GM12874 (cell line): ENCODE results near the gene ZNF318.

Experiments used
- TF ChIP-seq, protein P1 (sequence below): IDR thresholded peaks from 2 replicates; pipeline ENCODE4 v1.5.1; 2011; ENCODE audit warnings: low read depth, mild to moderate bottlenecking, control low read depth, low read length, moderate library complexity; ENCODE audit not compliant: insufficient read depth

The ZNF318 gene

DNA sequence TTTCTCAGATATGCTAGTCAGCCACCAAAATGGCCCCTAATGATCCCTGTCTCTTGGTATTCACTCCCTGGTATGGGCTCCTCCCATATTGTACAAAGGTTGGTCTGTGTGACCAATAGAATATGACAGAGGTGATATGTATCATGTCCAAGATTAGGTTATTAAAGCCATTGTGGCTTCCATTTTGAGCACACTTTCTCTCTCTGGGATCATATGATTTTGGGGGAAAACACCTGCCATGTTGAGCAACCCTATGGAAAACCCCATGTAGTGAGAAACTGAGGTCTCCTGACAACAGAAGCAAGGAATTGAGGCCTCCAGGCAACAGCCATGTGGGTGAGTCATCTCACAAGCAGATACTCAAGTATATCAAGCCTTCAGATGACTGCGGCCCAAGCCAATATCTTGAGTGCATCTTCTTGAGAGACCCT lies 7.1 kb upstream of the ZNF318 start:
- TF ChIP-seq, protein P1, sequence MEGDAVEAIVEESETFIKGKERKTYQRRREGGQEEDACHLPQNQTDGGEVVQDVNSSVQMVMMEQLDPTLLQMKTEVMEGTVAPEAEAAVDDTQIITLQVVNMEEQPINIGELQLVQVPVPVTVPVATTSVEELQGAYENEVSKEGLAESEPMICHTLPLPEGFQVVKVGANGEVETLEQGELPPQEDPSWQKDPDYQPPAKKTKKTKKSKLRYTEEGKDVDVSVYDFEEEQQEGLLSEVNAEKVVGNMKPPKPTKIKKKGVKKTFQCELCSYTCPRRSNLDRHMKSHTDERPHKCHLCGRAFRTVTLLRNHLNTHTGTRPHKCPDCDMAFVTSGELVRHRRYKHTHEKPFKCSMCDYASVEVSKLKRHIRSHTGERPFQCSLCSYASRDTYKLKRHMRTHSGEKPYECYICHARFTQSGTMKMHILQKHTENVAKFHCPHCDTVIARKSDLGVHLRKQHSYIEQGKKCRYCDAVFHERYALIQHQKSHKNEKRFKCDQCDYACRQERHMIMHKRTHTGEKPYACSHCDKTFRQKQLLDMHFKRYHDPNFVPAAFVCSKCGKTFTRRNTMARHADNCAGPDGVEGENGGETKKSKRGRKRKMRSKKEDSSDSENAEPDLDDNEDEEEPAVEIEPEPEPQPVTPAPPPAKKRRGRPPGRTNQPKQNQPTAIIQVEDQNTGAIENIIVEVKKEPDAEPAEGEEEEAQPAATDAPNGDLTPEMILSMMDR: no peak

DNA sequence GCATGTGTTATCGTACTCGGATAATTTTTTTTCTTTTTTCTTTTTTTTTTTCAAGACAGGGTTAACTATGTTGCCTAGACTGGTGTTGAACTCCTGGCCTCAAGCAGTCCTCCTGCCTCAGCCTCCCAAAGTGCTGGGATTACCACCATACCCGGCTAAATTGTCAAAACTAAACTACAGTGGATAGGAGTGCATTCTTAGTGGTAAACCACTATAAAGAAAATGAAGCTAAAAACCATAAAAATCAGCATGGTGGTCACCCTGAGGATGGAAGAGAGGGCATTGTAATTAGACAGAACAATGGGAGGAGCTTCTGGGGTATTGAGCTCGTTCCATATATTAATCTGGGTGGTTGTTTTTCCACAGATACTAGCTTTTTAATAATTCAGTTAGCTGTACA lies 6.2 kb upstream of the ZNF318 start:
- TF ChIP-seq, protein P1: no peak

DNA sequence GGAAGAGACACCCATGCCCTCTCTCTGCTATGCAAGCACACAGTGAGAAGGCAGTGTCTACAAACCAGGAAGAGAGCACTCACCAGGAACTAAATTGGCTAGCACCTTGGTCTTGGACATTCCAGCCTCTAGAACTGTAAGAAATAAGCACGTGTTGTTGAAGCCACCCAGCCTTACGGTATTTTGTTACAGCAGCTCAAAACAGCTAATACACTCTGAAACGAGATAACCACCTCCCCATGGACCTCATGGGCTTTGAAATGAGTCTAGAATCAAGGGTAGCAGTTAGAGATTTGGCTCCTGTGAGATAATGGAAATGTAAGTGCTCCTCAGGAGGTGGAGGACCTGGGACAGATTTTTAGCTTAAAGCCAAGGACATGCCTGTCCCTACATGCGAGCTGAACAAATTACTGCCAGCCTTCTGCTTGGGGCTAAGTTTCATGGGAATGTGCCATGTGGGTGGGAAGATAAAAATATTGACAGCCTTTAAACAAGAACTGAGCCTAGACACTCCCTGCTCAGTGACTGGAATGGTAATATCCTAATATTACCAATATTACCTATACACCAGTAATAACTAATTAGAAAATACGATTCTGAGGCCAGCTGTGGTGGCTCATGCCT lies 3.9 kb upstream of the ZNF318 start:
- TF ChIP-seq, protein P1: no peak

DNA sequence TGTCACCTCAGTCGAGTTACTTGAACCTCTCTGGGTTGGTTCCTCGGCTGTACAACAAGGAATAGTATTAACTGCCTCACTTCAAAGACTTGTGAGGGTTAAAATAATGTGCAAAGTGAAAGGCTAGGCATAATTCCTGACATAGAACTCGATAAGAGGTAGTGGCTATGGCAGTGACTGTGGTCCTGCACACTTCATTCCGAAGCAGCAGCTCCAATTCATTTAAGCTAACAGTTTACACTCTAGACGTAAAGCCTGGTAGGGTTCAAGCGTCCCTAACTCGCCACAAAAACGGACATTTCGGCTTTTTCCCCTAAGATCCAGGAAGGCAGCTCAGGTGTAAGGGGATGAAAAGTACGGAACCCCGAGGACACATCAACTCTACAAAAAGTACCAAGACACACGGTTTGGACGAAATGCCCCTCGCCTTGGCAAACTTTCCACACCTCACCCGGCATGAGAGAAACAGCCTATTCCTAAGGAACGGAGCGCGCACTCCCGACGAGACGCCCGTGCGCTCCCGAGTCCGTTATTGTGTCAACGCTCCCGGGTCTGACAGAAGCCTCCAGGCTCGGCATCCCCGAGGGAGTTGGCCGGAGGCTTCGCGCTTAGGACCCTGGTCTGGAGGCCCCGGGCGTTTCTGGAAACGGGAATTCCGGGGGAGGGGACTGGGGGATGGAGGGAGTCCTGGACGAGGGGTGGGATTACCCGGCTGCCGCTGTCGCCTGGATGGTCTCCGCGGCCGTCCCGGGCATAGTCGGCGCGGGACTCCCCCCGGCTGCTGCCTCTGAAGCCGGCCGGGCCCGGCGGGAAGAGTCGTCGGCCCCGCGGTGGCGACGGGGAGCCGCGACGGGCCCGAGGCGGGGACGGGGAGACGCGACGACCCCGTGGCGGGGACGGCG lies 937 bp downstream of the ZNF318 start:
- TF ChIP-seq, protein P1: no peak

DNA sequence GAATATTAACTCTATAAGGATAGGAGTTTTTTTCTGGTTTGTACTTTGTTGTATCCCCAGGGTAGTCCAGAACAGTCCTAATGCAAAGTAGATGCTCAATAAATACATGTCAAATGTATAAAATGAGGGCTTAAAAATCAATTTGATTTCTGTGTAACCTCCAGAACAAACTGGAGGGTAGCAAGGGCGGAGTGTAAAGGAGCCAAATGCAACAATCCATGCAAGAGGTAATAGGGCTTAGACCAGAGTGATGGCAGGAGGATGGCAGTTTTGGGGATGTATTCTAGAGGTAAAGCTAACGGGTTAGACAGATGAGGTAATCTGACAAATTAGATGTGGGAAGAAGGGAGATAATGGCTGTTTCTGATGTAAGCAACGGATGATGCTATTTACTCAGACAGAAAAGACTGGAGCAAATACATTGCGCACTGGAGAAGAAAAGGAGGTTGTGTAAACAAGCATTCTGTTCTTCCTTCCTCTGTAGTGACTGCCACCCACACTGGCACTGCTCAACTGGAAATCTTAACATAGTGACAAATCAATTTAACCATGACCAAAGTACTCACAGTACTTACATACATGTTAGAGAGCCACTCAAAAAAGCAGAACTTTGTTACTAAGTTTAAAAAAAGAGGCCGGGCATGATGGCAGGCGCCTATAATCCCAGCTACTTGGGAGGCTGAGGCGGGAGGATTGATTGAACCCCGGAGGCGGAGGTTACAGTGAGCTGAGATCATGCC lies 2.0 kb downstream of the ZNF318 start:
- TF ChIP-seq, protein P1: no peak

DNA sequence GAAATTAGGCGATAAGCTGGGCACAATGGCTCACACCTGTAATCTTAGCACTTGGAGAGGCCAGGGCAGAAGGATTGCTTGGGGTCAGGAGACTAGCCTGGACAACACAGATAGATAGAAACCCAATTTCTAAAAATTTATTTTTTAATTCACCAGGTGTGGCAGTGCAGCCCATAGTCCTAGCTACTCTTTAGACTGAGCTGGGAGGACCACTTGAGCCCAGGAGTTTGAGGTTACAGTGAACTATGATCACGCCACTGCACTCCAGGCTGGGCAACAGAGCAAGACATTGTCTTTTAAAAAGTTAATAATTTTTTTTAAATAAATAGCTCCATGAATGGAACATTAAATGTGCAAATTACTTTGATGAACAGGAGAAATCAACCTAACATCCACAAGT lies 8.2 kb downstream of the ZNF318 start:
- TF ChIP-seq, protein P1: no peak

DNA sequence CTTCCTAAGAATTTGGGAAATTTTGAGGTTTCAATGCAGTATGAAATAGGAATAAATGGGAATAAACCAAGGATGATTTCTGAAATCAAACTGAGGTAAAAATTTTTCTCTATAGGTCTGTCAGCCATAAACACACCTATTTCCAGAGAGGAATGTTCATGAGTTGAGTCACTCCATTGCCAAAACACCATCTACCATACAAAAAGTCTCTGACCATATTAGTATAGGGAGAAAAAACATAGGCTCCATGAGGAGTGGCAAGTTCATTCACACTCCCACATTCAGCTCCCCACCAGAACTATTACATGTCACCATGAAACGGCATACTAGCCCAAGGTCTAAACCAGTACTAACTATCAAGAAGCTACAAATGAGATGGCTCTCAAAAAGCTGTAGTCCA lies 9.6 kb downstream of the ZNF318 start:
- TF ChIP-seq, protein P1: no peak
